Inflammatory macrophage treated with lipopolysaccharide for 1 hour (primary cell): ENCODE results near the gene RAB20.
"Not testable (repeated sequence)": the region's sequence is repeated elsewhere in the genome, so short reads cannot be mapped to it uniquely, and the experiment has no call there.

Experiments used
- DNase-seq, 2 donors: peaks; one replicate each; pipeline ENCODE4 v3.0.0-alpha.2; 2020 to 2022

The RAB20 gene

DNA sequence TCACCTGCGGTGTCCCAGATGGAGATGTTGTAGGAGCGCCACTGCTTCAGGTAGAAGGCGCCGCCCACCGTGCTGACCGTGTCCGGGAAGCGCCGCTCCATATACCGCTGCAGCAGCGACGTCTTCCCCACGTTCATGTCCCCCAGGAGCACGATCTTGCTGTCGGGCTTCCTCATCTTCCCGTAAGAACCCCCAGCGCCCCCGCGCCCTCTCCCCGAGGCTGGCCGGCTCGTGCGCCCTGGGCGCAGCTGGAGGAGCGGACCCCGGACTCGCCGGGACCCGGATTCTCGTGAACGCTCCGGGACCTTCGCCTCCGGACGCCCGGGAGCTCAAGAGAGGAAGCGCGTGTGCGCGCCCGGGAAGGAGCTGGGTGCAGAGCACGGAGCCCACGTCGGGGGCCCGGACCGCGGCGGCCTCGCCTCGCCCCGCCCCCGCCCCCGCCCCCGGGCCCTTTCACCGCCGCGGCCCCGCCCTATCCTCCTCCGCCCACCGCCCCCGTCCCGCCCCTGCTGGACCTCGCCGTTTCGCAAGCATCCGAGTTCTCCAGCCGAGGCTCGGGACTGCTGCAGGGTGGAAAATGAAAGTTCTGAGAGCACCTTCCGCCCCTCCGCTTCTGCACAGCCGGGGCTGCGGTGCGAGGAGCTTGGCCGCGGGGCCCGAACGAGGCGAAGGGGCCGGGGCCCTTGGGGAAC, at the start of gene RAB20:
Gene RAB20 (minus strand): TSS at position 379 of the 692 bp plus-strand sequence. CDS start 203 bp downstream, at position 176.
- DNase-seq: peak; percentile 71 to 79

- no peak for DNase-seq
Measured at GRCh38 chr13:110610955-110611595, 49.6 kb upstream of the RAB20 start.

DNA sequence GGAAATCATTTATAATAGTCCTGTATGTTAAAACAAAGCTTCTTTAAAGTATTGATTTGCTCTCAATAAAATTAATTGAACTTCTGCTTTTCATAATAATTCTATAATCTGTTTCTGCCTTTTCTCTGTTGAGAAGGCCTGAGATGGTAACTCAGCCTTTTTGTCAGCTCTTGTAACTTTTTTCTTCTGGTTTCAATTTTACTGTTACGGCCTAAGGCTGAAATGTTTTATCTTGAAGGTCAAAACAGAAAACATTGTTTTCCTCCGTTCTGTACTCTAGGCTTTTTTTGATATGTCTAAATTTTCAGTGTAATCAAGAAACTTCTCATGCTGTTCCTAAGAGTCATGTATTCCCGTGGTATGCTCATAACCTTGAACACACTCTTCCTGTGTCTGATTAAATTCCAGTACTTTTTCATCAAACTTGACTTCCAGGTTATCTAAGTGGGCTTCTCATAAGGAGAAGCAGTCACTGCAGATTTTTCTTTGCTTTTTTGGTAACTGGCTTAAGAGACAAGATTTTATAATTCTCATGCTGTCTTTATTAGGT, 46.2 kb upstream of the RAB20 start:
- DNase-seq: no peak

- not testable (repeated sequence) for DNase-seq
Measured at GRCh38 chr13:110606281-110606680, 44.8 kb upstream of the RAB20 start.

DNA sequence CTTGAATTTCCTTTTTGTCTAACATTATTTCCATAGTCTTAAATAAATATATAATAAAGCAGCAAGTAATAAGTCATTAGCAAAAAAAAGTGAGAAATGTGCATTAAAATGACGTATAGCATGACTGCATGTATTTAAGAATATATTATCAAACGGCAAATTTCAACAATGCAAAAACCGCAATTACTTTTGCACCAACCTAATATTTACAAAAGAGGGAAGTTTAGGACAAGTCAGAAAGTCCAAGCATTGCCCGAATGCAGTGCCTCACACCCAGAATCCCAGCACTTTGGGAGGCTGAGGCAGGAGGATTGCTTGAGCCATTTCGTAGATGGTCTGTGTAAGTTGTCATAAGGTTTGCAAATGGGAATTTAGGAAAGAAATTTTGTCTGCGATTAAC, 43.6 kb upstream of the RAB20 start:
- DNase-seq: no peak

DNA sequence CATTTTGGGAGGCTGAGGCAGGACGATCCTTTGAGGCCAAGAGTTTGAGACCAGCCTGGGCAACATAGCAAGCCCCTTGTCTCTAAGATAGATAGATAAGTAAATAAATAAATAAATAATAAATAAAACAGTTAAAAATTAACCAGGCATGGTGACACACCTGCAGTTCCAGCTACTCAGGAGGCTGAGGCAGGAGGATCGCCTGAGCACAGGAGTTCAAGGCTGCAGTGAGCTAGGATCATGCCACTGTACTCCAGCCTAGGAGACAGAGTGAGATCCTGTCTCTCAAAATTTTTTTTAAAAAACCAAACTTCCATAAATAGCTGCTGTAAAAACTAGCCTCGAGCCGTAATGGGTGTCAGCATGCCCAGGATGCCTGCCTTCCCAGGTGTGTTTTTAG, 39.5 kb upstream of the RAB20 start:
- DNase-seq: no peak

GRCh38 chr13:110600261-110600819, 38.8 kb upstream of the RAB20 start:
- no peak for DNase-seq

- DNase-seq: no peak
Measured at GRCh38 chr13:110597041-110597689, 35.6 kb upstream of the RAB20 start.

DNA sequence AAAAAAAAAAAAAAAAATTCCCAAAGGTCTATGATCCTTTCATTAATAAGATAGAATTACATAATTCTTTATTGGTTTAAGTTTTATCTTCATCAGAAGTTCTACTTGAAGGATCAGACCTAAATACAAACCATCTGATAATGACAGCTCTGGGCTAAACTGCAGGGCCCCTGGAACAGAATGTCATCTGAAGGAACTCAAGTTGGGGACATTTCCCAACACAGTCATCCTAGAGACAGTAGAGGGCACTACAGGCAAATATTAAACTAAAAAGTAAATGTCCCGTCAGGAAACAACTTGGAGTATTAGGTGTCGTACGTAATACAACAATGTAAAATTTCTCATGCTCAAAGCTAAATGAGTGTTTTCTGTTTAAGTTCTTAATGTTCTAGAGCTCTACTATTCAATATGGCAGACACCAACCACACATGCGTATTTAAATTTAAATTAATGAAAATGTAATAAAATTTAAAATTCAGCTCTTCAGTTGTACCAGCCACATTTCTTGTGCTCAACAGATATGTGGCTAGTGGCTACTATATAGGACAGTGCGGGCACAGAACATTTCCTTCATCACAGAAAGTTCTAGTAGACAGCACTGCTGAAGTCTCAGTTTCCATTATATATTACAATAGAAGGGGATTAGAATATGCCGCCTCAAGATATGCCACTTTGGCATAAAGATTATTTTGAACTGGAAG, 32.1 kb upstream of the RAB20 start:
- DNase-seq: peak; percentile 65 to 79

DNA sequence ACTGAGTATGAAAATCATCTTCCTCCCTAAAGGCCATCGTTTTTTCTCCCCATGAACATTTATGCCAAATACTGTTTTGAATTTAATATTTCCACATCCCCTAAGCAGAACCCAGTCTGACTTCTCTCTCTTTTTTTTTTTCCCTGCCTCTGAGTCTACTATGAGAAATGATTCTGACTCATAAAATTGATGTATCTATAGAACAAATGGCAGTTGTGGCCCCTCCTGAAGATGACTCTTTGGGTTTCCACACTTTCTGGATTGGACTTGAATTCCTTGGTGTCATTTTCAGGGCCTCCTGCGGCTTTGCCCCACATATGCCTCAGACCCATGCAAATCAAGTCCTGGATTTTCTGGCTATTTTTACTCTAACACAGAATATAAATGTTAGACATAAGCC, 31.1 kb upstream of the RAB20 start:
- DNase-seq: peak in 1 of 2 donors; percentile 5

GRCh38 chr13:110590577-110590976, 29.1 kb upstream of the RAB20 start:
- no peak for DNase-seq

GRCh38 chr13:110589793-110590390, 28.4 kb upstream of the RAB20 start:
- peak; percentile 19 to 47 for DNase-seq

DNA sequence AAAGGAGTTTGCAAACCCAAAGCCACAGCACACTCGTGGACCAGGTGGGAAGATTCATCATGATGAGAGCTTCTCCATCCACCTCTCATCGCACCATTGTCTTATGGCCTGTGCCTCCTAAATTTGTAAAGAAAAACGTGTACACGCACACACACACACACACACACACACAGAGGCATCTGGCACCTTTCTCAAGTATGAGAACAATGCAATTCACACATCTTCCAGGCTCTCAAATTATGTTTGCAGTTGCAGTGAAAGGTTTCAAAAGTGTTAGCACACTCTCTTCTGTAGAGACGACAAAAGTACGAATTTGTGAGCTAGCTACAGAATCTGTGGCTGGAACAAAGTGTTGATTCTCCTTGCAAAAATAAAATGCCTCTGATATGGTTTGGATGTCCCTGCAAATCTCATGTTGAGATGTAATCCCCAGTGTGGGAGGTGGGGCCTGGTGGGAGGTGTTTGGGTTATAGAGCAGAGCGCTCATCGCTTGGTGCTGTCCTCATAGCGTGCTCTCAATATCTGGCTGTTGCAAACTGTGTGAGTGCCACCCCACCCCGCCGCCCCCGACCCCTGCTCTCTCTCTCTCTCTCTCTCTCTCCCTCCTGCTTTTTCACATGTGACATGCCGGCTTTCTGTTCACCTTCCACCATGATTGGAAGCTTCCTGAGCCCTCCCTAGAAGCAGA, 21.8 kb upstream of the RAB20 start:
- DNase-seq: no peak

DNA sequence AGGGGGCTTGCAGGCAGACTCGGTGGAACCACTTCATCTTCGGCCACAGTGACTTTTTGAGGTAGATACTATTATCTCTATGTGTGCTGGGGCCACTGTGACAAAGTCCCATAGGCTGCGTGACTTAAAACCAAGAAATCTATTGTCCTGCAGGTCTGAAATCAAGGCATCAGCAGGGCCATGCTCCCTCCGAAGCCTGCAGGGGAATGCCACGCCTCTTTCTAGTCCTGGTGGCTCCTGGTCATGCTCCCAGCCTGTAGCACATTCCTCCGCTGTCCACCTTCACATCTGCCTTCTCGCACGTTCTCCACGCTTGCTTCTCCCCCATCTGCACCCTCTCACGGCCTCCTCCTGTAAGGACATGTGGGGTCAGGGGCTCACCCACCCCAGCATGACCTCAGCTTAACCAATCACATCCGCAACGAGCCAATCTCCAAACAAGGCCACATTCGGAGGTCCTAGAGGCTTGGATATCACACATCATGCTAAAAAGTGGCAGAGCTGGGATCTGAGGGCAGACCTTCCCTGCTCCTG, 21.0 kb upstream of the RAB20 start:
- no peak for DNase-seq

DNA sequence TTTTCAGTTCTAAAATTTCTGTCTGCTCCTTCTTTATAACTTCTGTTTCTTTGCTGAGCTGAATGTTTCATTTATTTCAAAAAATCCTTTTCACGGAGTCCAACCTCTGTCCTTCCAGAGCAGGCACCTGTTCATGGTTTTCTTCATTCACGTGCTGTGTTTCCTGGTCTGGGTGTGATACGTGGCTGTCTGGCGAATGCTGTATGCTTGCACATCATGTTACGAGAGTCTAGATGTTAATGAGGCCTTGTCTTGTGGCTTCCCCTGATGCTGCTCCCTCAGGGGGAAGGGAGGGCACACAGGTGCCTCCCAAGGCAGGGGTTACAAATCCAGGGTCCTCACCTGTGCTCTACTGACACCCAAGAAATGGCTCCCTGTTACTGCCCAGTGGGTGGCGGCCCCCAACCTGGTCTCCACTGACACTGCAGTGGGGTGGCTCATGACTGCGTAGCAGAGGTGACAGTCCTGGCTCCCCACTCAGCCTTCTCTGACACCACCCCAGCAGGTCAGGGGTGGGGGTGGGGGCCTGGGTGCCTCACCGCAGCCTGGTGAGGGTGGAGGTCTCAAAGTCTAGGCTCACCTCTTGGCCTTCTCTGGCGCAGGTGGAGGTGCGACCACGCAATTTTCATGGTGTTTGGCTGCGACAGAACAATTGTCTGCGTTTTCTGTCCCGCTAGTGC, 20.1 kb upstream of the RAB20 start:
- DNase-seq: no peak

DNA sequence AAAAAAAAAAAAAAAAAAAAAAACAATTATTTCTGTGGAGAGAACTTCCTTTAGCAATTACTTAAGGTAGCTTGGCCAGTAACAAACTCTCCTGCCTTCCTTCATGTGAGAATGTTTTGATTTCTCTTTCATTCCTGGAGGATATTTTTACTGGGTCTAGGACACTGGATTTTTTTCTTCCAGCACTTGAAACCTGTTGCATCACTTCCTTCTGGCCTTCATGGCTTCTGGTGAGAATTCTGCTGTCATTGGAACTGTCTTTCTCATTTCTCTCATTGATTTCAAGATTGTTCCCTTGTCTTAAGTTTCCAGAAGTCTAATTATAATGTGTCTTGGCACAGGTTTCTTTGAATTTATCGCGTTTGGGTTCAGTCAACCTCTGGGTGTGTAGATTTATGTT, 19.3 kb upstream of the RAB20 start:
- DNase-seq: peak in 1 of 2 donors; percentile 37

GRCh38 chr13:110578363-110578762, 16.8 kb upstream of the RAB20 start:
- peak in 1 of 2 donors; percentile 52 for DNase-seq

- no peak for DNase-seq
Measured at GRCh38 chr13:110576736-110577476, 15.4 kb upstream of the RAB20 start.

GRCh38 chr13:110576070-110576394, 14.5 kb upstream of the RAB20 start:
- no peak for DNase-seq
